CD4-positive, CD25-positive, alpha-beta regulatory T cell (primary cell): ENCODE data around the gene FNDC3A. TPM values are rescaled to one million over a fixed set of nuclear protein-coding genes. Genes with fewer than 3 reads are reported as not detected.
A peak's percentile ranks its signal among the peaks of the same experiment; 100 is the strongest.
"Not testable (repeated sequence)": the region's sequence is repeated elsewhere in the genome, so short reads cannot be mapped to it uniquely, and the experiment has no call there.

Experiments
- ATAC-seq, 2 donors: fragments of 150-1000 bp; cut with Tn5 transposase; one replicate each; pipeline ENCODE4 v1.10.0; 2021; ENCODE audit warnings: low read depth in 2 of 2, moderate number of reproducible peaks in 2 of 2, moderate library complexity in 1 of 2
- DNase-seq, 3 donors: peaks; one replicate each; pipeline versions ENCODE4 v3.0.0 to v3.0.0-alpha.2; 2012 to 2022; ENCODE audit warnings: mixed read lengths in 1 of 3
- H3K27ac ChIP-seq: one replicate; pipeline ENCODE4 v1.7.0; 2013; ENCODE audit warnings: mild to moderate bottlenecking, low read length; ENCODE audit not compliant: insufficient read depth, poor library complexity, severe bottlenecking
- H3K27me3 ChIP-seq: one replicate; pipeline ENCODE4 v1.7.0; 2013; ENCODE audit warnings: low read length; ENCODE audit not compliant: control insufficient read depth, insufficient read depth
- H3K36me3 ChIP-seq: one replicate; pipeline ENCODE4 v1.7.0; 2013; ENCODE audit warnings: mild to moderate bottlenecking, low read length, moderate library complexity; ENCODE audit not compliant: control insufficient read depth, insufficient read depth
- H3K4me1 ChIP-seq: 2 replicates; pipeline ENCODE4 v1.7.0; 2013; ENCODE audit warnings: mild to moderate bottlenecking, low read length; ENCODE audit not compliant: insufficient read depth, control insufficient read depth, poor library complexity, severe bottlenecking
- H3K4me3 ChIP-seq: one replicate; pipeline ENCODE4 v1.7.0; 2013; ENCODE audit warnings: low read depth, mild to moderate bottlenecking, low read length, moderate library complexity
- H3K9me3 ChIP-seq, 2 experiments: 1 replicate in 1 of 2; 2 replicates in 1 of 2; pipeline ENCODE4 v1.7.0; 2013; ENCODE audit warnings: low read length in 2 of 2, mild to moderate bottlenecking in 1 of 2, moderate library complexity in 1 of 2; ENCODE audit not compliant: control insufficient read depth in 2 of 2
- H3K27ac Mint-ChIP-seq, 3 donors: one replicate each; pipeline ENCODE4 v1.8.0; 2020 to 2022; ENCODE audit warnings: mild to moderate bottlenecking in 3 of 3, mixed read lengths in 3 of 3, moderate library complexity in 2 of 3
- H3K27me3 Mint-ChIP-seq: one replicate; pipeline ENCODE4 v1.8.0; 2022; ENCODE audit warnings: mild to moderate bottlenecking, mixed read lengths
- H3K36me3 Mint-ChIP-seq: one replicate; pipeline ENCODE4 v1.8.0; 2020; ENCODE audit warnings: mixed read lengths
- H3K4me1 Mint-ChIP-seq, 4 donors: one replicate each; pipeline ENCODE4 v1.8.0; 2020 to 2022; ENCODE audit warnings: mixed read lengths in 4 of 4, mild to moderate bottlenecking in 1 of 4
- H3K4me3 Mint-ChIP-seq, 4 donors: one replicate each; pipeline ENCODE4 v1.8.0; 2020 to 2022; ENCODE audit warnings: mild to moderate bottlenecking in 4 of 4, mixed read lengths in 4 of 4, moderate library complexity in 3 of 4
- H3K9me3 Mint-ChIP-seq, 7 donors: one replicate each; pipeline ENCODE4 v1.8.0; 2020 to 2022; ENCODE audit warnings: mixed read lengths in 7 of 7, mild to moderate bottlenecking in 3 of 7, moderate library complexity in 2 of 7
- polyA plus RNA-seq, 4 donors: library from polyadenylated mRNA; unstranded; fragments of 300-500 nt; fragmentation: Illumina TruSeq; gene quantifications; one replicate each; pipeline ENCODE4 v1.2.3, GENCODE V29; 2021
- total RNA-seq: library from RNA; stranded (reverse); gene quantifications from one replicate; pipeline ENCODE4 v1.2.3, GENCODE V29; 2022

Gene FNDC3A
- total and polyA plus RNA-seq, 5 donors from 2014 or later, result 9.7 to 41.1 (median 10.6) TPM

DNA sequence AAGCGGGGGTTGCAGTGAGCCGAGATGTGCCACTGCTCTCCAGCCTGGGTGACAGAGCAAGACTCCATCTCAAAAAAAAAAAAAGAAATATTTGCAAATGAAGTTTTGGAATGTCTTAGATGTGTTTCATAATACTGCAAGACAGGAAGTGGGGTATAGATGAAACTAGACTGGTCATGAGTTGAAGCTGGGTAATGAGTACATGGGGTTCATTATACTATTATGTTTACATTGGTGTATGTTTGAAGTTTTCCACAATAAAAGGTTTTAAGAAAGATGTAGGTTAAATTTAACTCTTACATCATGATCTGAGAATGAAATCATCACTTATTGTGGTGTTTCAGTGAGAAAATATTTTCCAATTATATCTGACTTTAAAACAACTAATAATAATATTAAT is 19.0 kb downstream of the FNDC3A start:
- no peaks in the 10 kb centered on the region for H3K4me1 ChIP-seq
- peak overlapping the region in 1 of 3 donors; percentile 74 for H3K27ac Mint-ChIP-seq
- H3K4me3 Mint-ChIP-seq, result peak overlapping the region in 1 of 4 donors; percentile 16
- no peaks in the 10 kb centered on the region for H3K27me3 Mint-ChIP-seq
- peaks cover 33 to 55% (median 41%) of the 10 kb centered on the region in 4 donors for H3K4me1 Mint-ChIP-seq
- ATAC-seq, result no peak
- peaks cover 5 to 10% of the 10 kb centered on the region in 2 experiments for H3K9me3 ChIP-seq
- H3K36me3 Mint-ChIP-seq, result peaks cover 18% of the 10 kb centered on the region
- no peak overlapping the region for H3K4me3 ChIP-seq
- H3K9me3 Mint-ChIP-seq, result peaks cover 2 to 17% (median 6%) of the 10 kb centered on the region in 7 donors
- DNase-seq, result peak in 2 of 3 donors; percentile 4 to 38
- H3K27me3 ChIP-seq, result no peaks in the 10 kb centered on the region
- H3K27ac ChIP-seq, result no peak overlapping the region
- peaks cover 2% of the 10 kb centered on the region for H3K36me3 ChIP-seq

DNA sequence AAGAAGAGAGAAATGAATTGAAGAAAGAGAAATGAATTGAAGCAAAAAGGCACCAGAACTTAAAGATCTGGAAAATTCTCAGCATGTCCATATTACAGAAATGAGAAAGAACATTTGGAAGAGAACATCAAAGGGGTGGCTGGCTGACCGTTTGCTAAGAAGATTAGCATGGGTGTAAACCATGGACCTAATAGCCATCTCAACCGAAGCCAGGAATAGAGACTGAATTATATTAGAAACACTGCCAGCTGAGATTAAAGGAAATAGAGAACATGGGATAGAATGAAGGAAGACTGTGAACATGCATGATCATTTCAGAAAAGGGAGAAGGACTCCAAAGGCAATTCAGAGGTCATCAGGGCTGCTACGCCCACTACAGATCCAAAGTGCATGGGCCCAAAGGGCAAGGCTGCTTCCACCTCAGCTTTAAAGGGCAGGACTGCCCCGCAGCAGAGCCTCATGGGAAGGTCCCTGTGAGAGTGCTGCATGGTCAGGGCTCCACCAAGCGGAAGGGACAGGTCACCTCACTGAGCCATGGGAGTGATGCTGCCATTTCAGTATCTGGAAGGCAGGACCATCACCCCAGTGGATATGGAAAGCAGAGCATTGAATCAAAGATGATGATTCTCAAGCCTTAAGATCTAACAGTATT is 23.1 kb downstream of the FNDC3A start:
- H3K27ac Mint-ChIP-seq, result no peak overlapping the region

DNA sequence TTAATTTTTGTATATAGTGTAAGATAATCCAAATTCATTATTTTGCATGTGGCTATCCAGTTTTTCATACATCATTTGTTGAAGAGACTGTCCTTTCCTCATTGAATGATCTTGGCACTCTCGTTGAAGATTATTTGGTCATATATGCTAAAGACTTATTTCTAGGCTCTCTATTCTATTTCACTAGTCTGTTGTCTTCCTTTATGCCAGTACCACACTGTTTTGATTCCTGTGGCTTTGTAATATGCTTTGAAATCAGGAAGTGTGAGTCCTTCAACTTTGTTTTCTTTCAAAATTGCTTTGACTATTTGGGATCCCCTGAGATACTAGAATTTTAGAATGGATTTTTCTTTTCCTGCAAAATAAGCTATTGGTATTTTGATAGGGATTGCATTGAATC is 24.5 kb downstream of the FNDC3A start:
- no peak for ATAC-seq
- no peaks in the 10 kb centered on the region for H3K27me3 Mint-ChIP-seq
- H3K27ac Mint-ChIP-seq, result no peak overlapping the region
- peaks cover 31% of the 10 kb centered on the region for H3K36me3 Mint-ChIP-seq
- Histone ChIP-seq H3K9me3 (peaks cover 4 to 10% of the 10 kb centered on the region in 2 experiments), H3K27me3 (no peaks in the 10 kb centered on the region), H3K36me3 (peaks cover 4% of the 10 kb centered on the region), H3K4me1 (no peaks in the 10 kb centered on the region), H3K4me3 (no peak overlapping the region), H3K27ac (no peak overlapping the region)
- H3K4me1 Mint-ChIP-seq, result peaks cover 19 to 31% (median 25%) of the 10 kb centered on the region in 4 donors
- no peak for DNase-seq
- peaks cover 2 to 27% (median 17%) of the 10 kb centered on the region in 7 donors for H3K9me3 Mint-ChIP-seq
- H3K4me3 Mint-ChIP-seq, result no peak overlapping the region

More for the DNA sequence above, 23.1 kb downstream of the FNDC3A start:
- Mint-ChIP-seq H3K4me3 (no peak overlapping the region), H3K27me3 (no peaks in the 10 kb centered on the region), H3K4me1 (peaks cover 21 to 38% (median 31%) of the 10 kb centered on the region in 4 donors), H3K36me3 (peaks cover 31% of the 10 kb centered on the region), H3K9me3 (peaks cover 2 to 27% (median 17%) of the 10 kb centered on the region in 7 donors)
- no peak for DNase-seq
- no peak overlapping the region for H3K4me3 ChIP-seq
- H3K36me3 ChIP-seq, result peaks cover 4% of the 10 kb centered on the region
- no peaks in the 10 kb centered on the region for H3K4me1 ChIP-seq
- H3K9me3 ChIP-seq, result peaks cover 4 to 10% of the 10 kb centered on the region in 2 experiments
- ATAC-seq, result no peak
- H3K27me3 ChIP-seq, result no peaks in the 10 kb centered on the region
- H3K27ac ChIP-seq, result no peak overlapping the region

DNA sequence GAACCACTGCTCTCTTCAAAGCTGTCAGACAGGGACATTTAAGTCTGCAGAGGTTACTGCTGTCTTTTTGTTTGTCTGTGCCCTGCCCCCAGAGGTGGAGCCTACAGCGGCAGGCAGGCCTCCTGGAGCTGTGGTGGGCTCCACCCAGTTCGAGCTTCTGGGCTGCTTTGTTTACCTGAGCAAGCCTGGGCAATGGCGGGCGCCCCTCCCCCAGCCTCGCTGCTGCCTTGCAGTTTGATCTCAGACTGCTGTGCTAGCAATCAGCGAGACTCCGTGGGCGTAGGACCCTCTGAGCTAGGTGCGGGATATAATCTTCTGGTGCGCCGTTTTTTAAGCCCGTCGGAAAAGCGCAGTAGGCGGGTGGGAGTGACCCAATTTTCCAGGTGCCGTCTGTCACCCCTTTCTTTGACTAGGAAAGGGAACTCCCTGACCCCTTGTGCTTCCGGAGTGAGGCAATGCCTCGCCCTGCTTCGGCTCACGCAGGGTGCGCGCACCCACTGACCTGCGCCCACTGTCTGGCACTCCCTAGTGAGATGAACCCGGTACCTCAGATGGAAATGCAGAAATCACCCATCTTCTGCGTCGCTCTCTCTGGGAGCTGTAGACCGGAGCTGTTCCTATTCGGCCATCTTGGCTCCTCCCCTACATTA is 43.4 kb downstream of the FNDC3A start:
- H3K9me3 Mint-ChIP-seq, H3K4me3 ChIP-seq, H3K27ac ChIP-seq, H3K27me3 ChIP-seq, H3K36me3 ChIP-seq, H3K4me1 ChIP-seq, H3K27me3 Mint-ChIP-seq, H3K27ac Mint-ChIP-seq, ATAC-seq, H3K4me3 Mint-ChIP-seq, DNase-seq: not testable (repeated sequence)
- peaks cover 5 to 11% of the 10 kb centered on the region in 2 experiments for H3K9me3 ChIP-seq
- Mint-ChIP-seq H3K36me3 (peaks cover 32% of the 10 kb centered on the region), H3K4me1 (peaks cover 0 to 19% (median 11%) of the 10 kb centered on the region in 4 donors)

DNA sequence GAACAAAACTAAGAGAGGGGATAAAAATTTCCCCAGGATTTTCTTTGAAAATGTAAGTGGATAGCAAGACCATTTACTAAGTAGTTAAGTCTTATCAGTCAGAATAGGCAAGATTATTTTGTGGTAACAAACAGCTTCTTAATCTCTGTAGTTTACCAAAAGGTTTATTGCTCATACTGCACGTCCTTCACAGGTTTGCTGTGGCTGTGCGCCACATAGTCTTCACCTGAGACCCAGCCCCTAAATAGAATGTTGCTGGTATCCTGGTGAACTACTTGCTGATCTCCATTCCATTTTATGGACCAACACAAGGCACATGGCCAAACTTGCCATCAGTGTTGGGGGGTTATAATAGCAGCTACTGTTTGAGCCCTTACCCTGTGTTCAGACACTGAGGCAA is 44.6 kb downstream of the FNDC3A start:
- Mint-ChIP-seq H3K27ac (no peak overlapping the region), H3K4me1 (peaks cover 0 to 17% (median 11%) of the 10 kb centered on the region in 4 donors), H3K27me3 (no peaks in the 10 kb centered on the region), H3K9me3 (peaks cover 0 to 12% (median 4%) of the 10 kb centered on the region in 7 donors), H3K4me3 (no peak overlapping the region), H3K36me3 (peaks cover 37% of the 10 kb centered on the region)
- Histone ChIP-seq H3K36me3 (no peaks in the 10 kb centered on the region), H3K27ac (no peak overlapping the region), H3K4me1 (no peaks in the 10 kb centered on the region), H3K4me3 (no peak overlapping the region), H3K27me3 (no peaks in the 10 kb centered on the region), H3K9me3 (peaks cover 9 to 11% of the 10 kb centered on the region in 2 experiments)
- ATAC-seq, result no peak
- DNase-seq, result no peak

DNA sequence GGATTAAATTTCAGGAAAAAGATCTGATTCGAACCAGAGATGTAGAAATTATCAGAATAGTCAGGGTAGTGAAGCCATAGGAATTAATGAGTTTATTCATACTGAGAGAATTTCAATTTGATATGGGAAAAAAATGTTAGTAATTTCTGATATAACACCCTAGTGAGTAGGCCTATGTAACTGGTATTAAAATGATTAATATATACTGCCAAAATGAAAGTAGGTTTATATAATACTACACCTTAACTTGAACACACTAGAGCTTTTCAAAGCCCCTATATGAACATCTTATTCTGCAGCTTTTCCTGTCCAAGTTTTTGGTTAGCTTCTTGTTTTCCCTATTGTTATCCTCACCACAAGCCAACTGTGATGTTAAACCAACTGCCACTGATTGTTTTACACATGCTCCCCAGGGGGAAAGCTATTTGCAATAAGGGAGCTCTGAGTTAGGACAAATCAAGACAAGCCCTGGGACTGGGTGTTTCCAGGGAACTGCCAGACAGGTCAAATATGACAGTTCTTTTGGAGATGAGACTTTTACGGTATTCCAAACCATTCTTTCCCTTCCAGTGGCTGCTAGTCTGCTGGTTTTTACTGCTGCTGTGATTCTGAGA is 45.3 kb downstream of the FNDC3A start:
- Mint-ChIP-seq H3K36me3 (peaks cover 37% of the 10 kb centered on the region), H3K27ac (no peak overlapping the region), H3K27me3 (no peaks in the 10 kb centered on the region), H3K9me3 (peaks cover 0 to 12% (median 4%) of the 10 kb centered on the region in 7 donors), H3K4me1 (peaks cover 0 to 16% (median 12%) of the 10 kb centered on the region in 4 donors), H3K4me3 (no peak overlapping the region)
- Histone ChIP-seq H3K27ac (no peak overlapping the region), H3K36me3 (no peaks in the 10 kb centered on the region), H3K27me3 (no peaks in the 10 kb centered on the region), H3K4me3 (no peak overlapping the region), H3K9me3 (peaks cover 9 to 11% of the 10 kb centered on the region in 2 experiments), H3K4me1 (no peaks in the 10 kb centered on the region)
- DNase-seq (no peak), ATAC-seq (no peak)

DNA sequence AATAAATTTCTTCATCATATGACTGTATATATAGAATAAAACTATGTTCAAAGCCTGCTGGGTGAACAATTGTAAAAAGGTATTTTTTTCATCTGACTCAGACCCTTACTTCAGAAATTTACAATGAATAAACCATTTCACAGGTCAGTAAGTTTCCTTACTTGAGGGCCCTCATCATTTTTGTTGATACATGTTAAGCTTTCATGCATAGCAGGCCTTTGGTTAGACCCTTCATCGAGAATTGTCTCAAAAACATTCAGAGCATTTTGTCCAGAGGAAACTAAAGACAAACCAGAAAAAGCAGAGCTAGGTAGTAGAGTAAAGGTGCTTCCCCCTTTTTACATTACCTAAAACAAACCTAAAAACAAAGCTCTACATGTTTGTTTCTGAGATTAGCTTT is 46.2 kb downstream of the FNDC3A start:
- peaks cover 0 to 19% (median 12%) of the 10 kb centered on the region in 4 donors for H3K4me1 Mint-ChIP-seq
- ATAC-seq (no peak), DNase-seq (no peak)
- H3K4me3 Mint-ChIP-seq, result no peak overlapping the region
- H3K9me3 Mint-ChIP-seq, result peaks cover 0 to 12% (median 4%) of the 10 kb centered on the region in 7 donors
- Histone ChIP-seq H3K27ac (no peak overlapping the region), H3K27me3 (no peaks in the 10 kb centered on the region), H3K4me3 (no peak overlapping the region), H3K9me3 (peaks cover 9 to 11% of the 10 kb centered on the region in 2 experiments), H3K4me1 (no peaks in the 10 kb centered on the region), H3K36me3 (no peaks in the 10 kb centered on the region)
- H3K27me3 Mint-ChIP-seq, result no peaks in the 10 kb centered on the region
- H3K36me3 Mint-ChIP-seq, result peaks cover 40% of the 10 kb centered on the region
- no peak overlapping the region for H3K27ac Mint-ChIP-seq
